Left renal cortex interstitium (tissue), 4 donors: ENCODE measurements around the gene IL20. TPM values are rescaled to one million over a fixed set of nuclear protein-coding genes. Genes with fewer than 3 reads are reported as not detected.

Experiments
- DNase-seq, 4 donors: peaks; one replicate each; pipeline ENCODE4 v3.0.0-alpha.2; 2013; ENCODE audit warnings: low read depth in 4 of 4, low spot score in 2 of 4, missing footprints in 1 of 4
- polyA plus RNA-seq, 4 donors: library from polyadenylated mRNA; unstranded; fragments of 120-200 nt; gene quantifications; one replicate each; pipeline ENCODE4 v1.2.1, GENCODE V29; 2013; ENCODE audit not compliant: insufficient read length in 4 of 4

IL20 gene
- polyA plus RNA-seq, 4 donors, result not detected

GRCh38 chr1:206918076-206918475 is 52.7 kb downstream of the IL20 start:
- no peak for DNase-seq

Other genes starting within 250 kb of the IL20 start
- gene DYRK3, start 230.1 kb upstream of the IL20 start, polyA plus RNA-seq, result 1 to 10 TPM; 8.1 to 9.3 (median 8.6) TPM
- gene MAPKAPK2, start 180.7 kb upstream of the IL20 start, polyA plus RNA-seq, result 10 to 100 TPM; 72.2 to 80.4 (median 76.6) TPM
- gene IL19, start 94.8 kb upstream of the IL20 start, polyA plus RNA-seq, result 1 to 10 TPM in 1 of 4 donors, under 1 TPM in 3; 0.51 to 1.0 (median 0.68) TPM
- under 1 TPM in 3 of 4 donors, not detected in 1; 0.14 to 0.28 (median 0.14) TPM for gene IL10, start 93.1 kb upstream of the IL20 start, polyA plus RNA-seq
- gene IL24, start 31.8 kb downstream of the IL20 start, polyA plus RNA-seq, result under 1 TPM; 0.17 to 0.47 (median 0.33) TPM
- 1 to 10 TPM in 3 of 4 donors, under 1 TPM in 1; 0.99 to 2.8 (median 2.2) TPM for gene FCMR, start 56.3 kb downstream of the IL20 start, polyA plus RNA-seq
- gene PIGR, start 80.8 kb downstream of the IL20 start, polyA plus RNA-seq, result 1 to 10 TPM in 3 of 4 donors, under 1 TPM in 1; 0.86 to 2.4 (median 1.9) TPM
- 10 to 100 TPM in 2 of 4 donors, 1 to 10 TPM in 2; 4.8 to 16.2 (median 9.0) TPM for gene FCAMR, start 104.8 kb downstream of the IL20 start, polyA plus RNA-seq
- gene C1orf116, start 167.1 kb downstream of the IL20 start, polyA plus RNA-seq, result 10 to 100 TPM; 18.4 to 25.0 (median 21.7) TPM
- gene YOD1, start 185.6 kb downstream of the IL20 start, polyA plus RNA-seq, result 10 to 100 TPM; 13.2 to 16.0 (median 14.0) TPM
- 10 to 100 TPM; 11.9 to 24.7 (median 17.0) TPM for gene PFKFB2, start 187.7 kb downstream of the IL20 start, polyA plus RNA-seq
- gene C4BPB, start 223.2 kb downstream of the IL20 start, polyA plus RNA-seq, result under 1 TPM; 0.32 to 0.99 (median 0.61) TPM
- under 1 TPM; 0.39 to 0.75 (median 0.58) TPM for gene C4BPA, start 238.6 kb downstream of the IL20 start, polyA plus RNA-seq